ENCODE results near the gene CSKMT.

CSKMT gene

GRCh38 chr11:62705413-62705812, 40.3 kb downstream of the CSKMT start:
- DNase-seq (ENCODE audit: insufficient read length) (no peak), FAIRE-seq (no peak)
- no peak for TF ChIP-seq TAF1 (IDR thresholded peaks at IDR 0.05; ENCODE audit: borderline replicate concordance, low read depth, low read length)
- no peak for TF ChIP-seq POLR2AphosphoS5 (IDR thresholded peaks at IDR 0.05; ENCODE audit: low read depth, low read length)
- TF ChIP-seq POLR2A (IDR thresholded peaks at IDR 0.05; ENCODE audit: low read depth, low read length): no peak

- FAIRE-seq (peak; percentile 94), DNase-seq (ENCODE audit: insufficient read length) (peak; percentile 95)
- TF ChIP-seq POLR2A (IDR thresholded peaks at IDR 0.05; ENCODE audit: low read depth, low read length) (peak; percentile 66; the same call in 1 of the 2 replicates), TAF1 (IDR thresholded peaks at IDR 0.05; ENCODE audit: borderline replicate concordance, low read depth, low read length) (no peak)
These were observed 41.1 kb downstream of the CSKMT start for GRCh38 chr11:62705880-62706849.

GRCh38 chr11:62706850-62707247, 41.7 kb downstream of the CSKMT start:
- FAIRE-seq: no peak
- TF ChIP-seq POLR2AphosphoS5 (IDR thresholded peaks at IDR 0.05; ENCODE audit: low read depth, low read length): no peak
- TF ChIP-seq POLR2A (IDR thresholded peaks at IDR 0.05; ENCODE audit: low read depth, low read length): no peak
- no peak for TF ChIP-seq TAF1 (IDR thresholded peaks at IDR 0.05; ENCODE audit: borderline replicate concordance, low read depth, low read length)
- no peak for DNase-seq (ENCODE audit: insufficient read length)

GRCh38 chr11:62707277-62707861, 42.3 kb downstream of the CSKMT start, which contains the start of the genes BSCL2 and GNG3:
Gene BSCL2, minus strand, starts transcription at chr11:62707424. Its CDS starts 229 bp downstream, at chr11:62707195.
Gene GNG3, plus strand, starts transcription at chr11:62707676. Its CDS starts 620 bp downstream, at chr11:62708296.
- DNase-seq (ENCODE audit: insufficient read length) (no peak), FAIRE-seq (no peak)
- TF ChIP-seq POLR2A (IDR thresholded peaks at IDR 0.05; ENCODE audit: low read depth, low read length) (no peak), POLR2AphosphoS5 (IDR thresholded peaks at IDR 0.05; ENCODE audit: low read depth, low read length) (no peak), TAF1 (IDR thresholded peaks at IDR 0.05; ENCODE audit: borderline replicate concordance, low read depth, low read length) (no peak)

- TF ChIP-seq POLR2AphosphoS5 (IDR thresholded peaks at IDR 0.05; ENCODE audit: low read depth, low read length) (no peak), TAF1 (IDR thresholded peaks at IDR 0.05; ENCODE audit: borderline replicate concordance, low read depth, low read length) (no peak), POLR2A (IDR thresholded peaks at IDR 0.05; ENCODE audit: low read depth, low read length) (no peak)
- DNase-seq (ENCODE audit: insufficient read length) (no peak), FAIRE-seq (no peak)
These were observed 43.3 kb downstream of the CSKMT start for GRCh38 chr11:62708392-62708791.

- FAIRE-seq (peak; percentile 21), DNase-seq (ENCODE audit: insufficient read length) (no peak)
- no peak for TF ChIP-seq POLR2AphosphoS5 (IDR thresholded peaks at IDR 0.05; ENCODE audit: low read depth, low read length)
- no peak for TF ChIP-seq POLR2A (IDR thresholded peaks at IDR 0.05; ENCODE audit: low read depth, low read length)
- TF ChIP-seq TAF1 (IDR thresholded peaks at IDR 0.05; ENCODE audit: borderline replicate concordance, low read depth, low read length): no peak
These were observed 43.7 kb downstream of the CSKMT start for GRCh38 chr11:62708793-62709192.

GRCh38 chr11:62709247-62710000, 44.3 kb downstream of the CSKMT start:
- DNase-seq (ENCODE audit: insufficient read length) (peak; percentile 76), FAIRE-seq (peak; percentile 99)
- TF ChIP-seq POLR2AphosphoS5 (IDR thresholded peaks at IDR 0.05; ENCODE audit: low read depth, low read length): peak; percentile 92
- TF ChIP-seq POLR2A (IDR thresholded peaks at IDR 0.05; ENCODE audit: low read depth, low read length): peak; percentile 82
- peak; percentile 49; the same call in 1 of the 2 replicates for TF ChIP-seq TAF1 (IDR thresholded peaks at IDR 0.05; ENCODE audit: borderline replicate concordance, low read depth, low read length)

- FAIRE-seq: no peak
- TF ChIP-seq POLR2AphosphoS5 (IDR thresholded peaks at IDR 0.05; ENCODE audit: low read depth, low read length) (no peak), TAF1 (IDR thresholded peaks at IDR 0.05; ENCODE audit: borderline replicate concordance, low read depth, low read length) (no peak), POLR2A (IDR thresholded peaks at IDR 0.05; ENCODE audit: low read depth, low read length) (no peak)
These were observed 44.9 kb downstream of the CSKMT start for GRCh38 chr11:62710001-62710345.

GRCh38 chr11:62712276-62712812, 47.2 kb downstream of the CSKMT start:
- TF ChIP-seq POLR2A (IDR thresholded peaks at IDR 0.05; ENCODE audit: low read depth, low read length): no peak
- TF ChIP-seq TAF1 (IDR thresholded peaks at IDR 0.05; ENCODE audit: borderline replicate concordance, low read depth, low read length): no peak
- no peak for TF ChIP-seq POLR2AphosphoS5 (IDR thresholded peaks at IDR 0.05; ENCODE audit: low read depth, low read length)
- DNase-seq (ENCODE audit: insufficient read length): no peak
- no peak for FAIRE-seq

More at GRCh38 chr11:62710001-62710345, 44.9 kb downstream of the CSKMT start:
- no peak for DNase-seq (ENCODE audit: insufficient read length)

GRCh38 chr11:62712861-62713260, 47.7 kb downstream of the CSKMT start:
- no peak for DNase-seq (ENCODE audit: insufficient read length)
- no peak for FAIRE-seq
- TF ChIP-seq POLR2AphosphoS5 (IDR thresholded peaks at IDR 0.05; ENCODE audit: low read depth, low read length) (no peak), TAF1 (IDR thresholded peaks at IDR 0.05; ENCODE audit: borderline replicate concordance, low read depth, low read length) (no peak), POLR2A (IDR thresholded peaks at IDR 0.05; ENCODE audit: low read depth, low read length) (no peak)

- no peak for FAIRE-seq
- DNase-seq (ENCODE audit: insufficient read length): no peak
- TF ChIP-seq POLR2AphosphoS5 (IDR thresholded peaks at IDR 0.05; ENCODE audit: low read depth, low read length) (no peak), POLR2A (IDR thresholded peaks at IDR 0.05; ENCODE audit: low read depth, low read length) (no peak), TAF1 (IDR thresholded peaks at IDR 0.05; ENCODE audit: borderline replicate concordance, low read depth, low read length) (no peak)
These were observed 48.2 kb downstream of the CSKMT start for GRCh38 chr11:62713343-62713742.

Measured in GM12892 (cell line).